Measurements from ENCODE around the gene STX16.

Gene STX16

GRCh38 chr20:58697867-58698703, 47.0 kb downstream of the STX16 start:
- H3K27ac ChIP-seq (ENCODE audit: low read depth, low read length), result no peak overlapping the region
- H3K4me1 ChIP-seq (ENCODE audit: insufficient read depth, low read length), result peaks cover 15% of the 10 kb centered on the region
- H3K27me3 ChIP-seq (ENCODE audit: control insufficient read depth in 1 of 2, insufficient read depth in 2 of 2, low read length in 2 of 2), result no peaks in the 10 kb centered on the region
- H3K4me3 ChIP-seq (ENCODE audit: low read depth in 1 of 2, low read length in 2 of 2), result no peak overlapping the region
- H3K9me3 ChIP-seq (ENCODE audit: low read length), result no peaks in the 10 kb centered on the region
- H3K36me3 ChIP-seq (ENCODE audit: insufficient read depth, low read length), result peaks cover 53% of the 10 kb centered on the region
- H3K9ac ChIP-seq (ENCODE audit: low read length), result no peak overlapping the region

GRCh38 chr20:58698741-58699622, 47.9 kb downstream of the STX16 start:
- Histone ChIP-seq H3K9me3 (ENCODE audit: low read length) (no peaks in the 10 kb centered on the region), H3K27me3 (ENCODE audit: control insufficient read depth in 1 of 2, insufficient read depth in 2 of 2, low read length in 2 of 2) (no peaks in the 10 kb centered on the region), H3K27ac (ENCODE audit: low read depth, low read length) (no peak overlapping the region), H3K36me3 (ENCODE audit: insufficient read depth, low read length) (peaks cover 62% of the 10 kb centered on the region), H3K9ac (ENCODE audit: low read length) (no peak overlapping the region), H3K4me3 (ENCODE audit: low read depth in 1 of 2, low read length in 2 of 2) (no peak overlapping the region), H3K4me1 (ENCODE audit: insufficient read depth, low read length) (peaks cover 7% of the 10 kb centered on the region)

- no peaks in the 10 kb centered on the region for H3K9me3 ChIP-seq (ENCODE audit: low read length)
- no peaks in the 10 kb centered on the region for H3K27me3 ChIP-seq (ENCODE audit: control insufficient read depth in 1 of 2, insufficient read depth in 2 of 2, low read length in 2 of 2)
- H3K9ac ChIP-seq (ENCODE audit: low read length), result no peak overlapping the region
- H3K36me3 ChIP-seq (ENCODE audit: insufficient read depth, low read length), result peaks cover 67% of the 10 kb centered on the region
- H3K4me1 ChIP-seq (ENCODE audit: insufficient read depth, low read length), result peaks cover 3% of the 10 kb centered on the region
- no peak overlapping the region for H3K27ac ChIP-seq (ENCODE audit: low read depth, low read length)
- no peak overlapping the region for H3K4me3 ChIP-seq (ENCODE audit: low read depth in 1 of 2, low read length in 2 of 2)
Measured at GRCh38 chr20:58699623-58700107, 48.6 kb downstream of the STX16 start.

GRCh38 chr20:58700121-58700821, 49.2 kb downstream of the STX16 start:
- no peaks in the 10 kb centered on the region for H3K9me3 ChIP-seq (ENCODE audit: low read length)
- no peak overlapping the region for H3K4me3 ChIP-seq (ENCODE audit: low read depth in 1 of 2, low read length in 2 of 2)
- H3K9ac ChIP-seq (ENCODE audit: low read length), result no peak overlapping the region
- H3K4me1 ChIP-seq (ENCODE audit: insufficient read depth, low read length), result no peaks in the 10 kb centered on the region
- H3K27ac ChIP-seq (ENCODE audit: low read depth, low read length), result no peak overlapping the region
- no peaks in the 10 kb centered on the region for H3K27me3 ChIP-seq (ENCODE audit: control insufficient read depth in 1 of 2, insufficient read depth in 2 of 2, low read length in 2 of 2)
- H3K36me3 ChIP-seq (ENCODE audit: insufficient read depth, low read length), result peaks cover 70% of the 10 kb centered on the region

- H3K27ac ChIP-seq (ENCODE audit: low read depth, low read length), result no peak overlapping the region
- H3K36me3 ChIP-seq (ENCODE audit: insufficient read depth, low read length), result peaks cover 69% of the 10 kb centered on the region
- no peaks in the 10 kb centered on the region for H3K27me3 ChIP-seq (ENCODE audit: control insufficient read depth in 1 of 2, insufficient read depth in 2 of 2, low read length in 2 of 2)
- H3K9ac ChIP-seq (ENCODE audit: low read length), result no peak overlapping the region
- no peaks in the 10 kb centered on the region for H3K4me1 ChIP-seq (ENCODE audit: insufficient read depth, low read length)
- H3K9me3 ChIP-seq (ENCODE audit: low read length), result no peaks in the 10 kb centered on the region
- H3K4me3 ChIP-seq (ENCODE audit: low read depth in 1 of 2, low read length in 2 of 2), result no peak overlapping the region
Measured at GRCh38 chr20:58700823-58701222, 49.7 kb downstream of the STX16 start.

- H3K9me3 ChIP-seq (ENCODE audit: low read length), result no peaks in the 10 kb centered on the region
- peaks cover 61% of the 10 kb centered on the region for H3K36me3 ChIP-seq (ENCODE audit: insufficient read depth, low read length)
- H3K9ac ChIP-seq (ENCODE audit: low read length), result no peak overlapping the region
- H3K27me3 ChIP-seq (ENCODE audit: control insufficient read depth in 1 of 2, insufficient read depth in 2 of 2, low read length in 2 of 2), result no peaks in the 10 kb centered on the region
- no peak overlapping the region for H3K27ac ChIP-seq (ENCODE audit: low read depth, low read length)
- no peaks in the 10 kb centered on the region for H3K4me1 ChIP-seq (ENCODE audit: insufficient read depth, low read length)
- no peak overlapping the region for H3K4me3 ChIP-seq (ENCODE audit: low read depth in 1 of 2, low read length in 2 of 2)
Measured at GRCh38 chr20:58701431-58702160, 50.5 kb downstream of the STX16 start.

GRCh38 chr20:58702161-58702510, 51.1 kb downstream of the STX16 start:
- peaks cover 56% of the 10 kb centered on the region for H3K36me3 ChIP-seq (ENCODE audit: insufficient read depth, low read length)
- no peak overlapping the region for H3K4me3 ChIP-seq (ENCODE audit: low read depth in 1 of 2, low read length in 2 of 2)
- H3K27ac ChIP-seq (ENCODE audit: low read depth, low read length), result no peak overlapping the region
- no peak overlapping the region for H3K9ac ChIP-seq (ENCODE audit: low read length)
- no peaks in the 10 kb centered on the region for H3K4me1 ChIP-seq (ENCODE audit: insufficient read depth, low read length)
- no peaks in the 10 kb centered on the region for H3K9me3 ChIP-seq (ENCODE audit: low read length)
- H3K27me3 ChIP-seq (ENCODE audit: control insufficient read depth in 1 of 2, insufficient read depth in 2 of 2, low read length in 2 of 2), result no peaks in the 10 kb centered on the region

- Histone ChIP-seq H3K36me3 (ENCODE audit: insufficient read depth, low read length) (peaks cover 48% of the 10 kb centered on the region), H3K9me3 (ENCODE audit: low read length) (no peaks in the 10 kb centered on the region), H3K27ac (ENCODE audit: low read depth, low read length) (no peak overlapping the region), H3K9ac (ENCODE audit: low read length) (no peak overlapping the region), H3K27me3 (ENCODE audit: control insufficient read depth in 1 of 2, insufficient read depth in 2 of 2, low read length in 2 of 2) (no peaks in the 10 kb centered on the region), H3K4me3 (ENCODE audit: low read depth in 1 of 2, low read length in 2 of 2) (no peak overlapping the region), H3K4me1 (ENCODE audit: insufficient read depth, low read length) (no peaks in the 10 kb centered on the region)
Measured at GRCh38 chr20:58702859-58703648, 52.0 kb downstream of the STX16 start.

GRCh38 chr20:58703765-58704371, 52.8 kb downstream of the STX16 start:
- peaks cover 46% of the 10 kb centered on the region for H3K36me3 ChIP-seq (ENCODE audit: insufficient read depth, low read length)
- H3K4me3 ChIP-seq (ENCODE audit: low read depth in 1 of 2, low read length in 2 of 2), result no peak overlapping the region
- H3K9ac ChIP-seq (ENCODE audit: low read length), result no peak overlapping the region
- H3K27me3 ChIP-seq (ENCODE audit: control insufficient read depth in 1 of 2, insufficient read depth in 2 of 2, low read length in 2 of 2), result no peaks in the 10 kb centered on the region
- H3K27ac ChIP-seq (ENCODE audit: low read depth, low read length), result no peak overlapping the region
- H3K4me1 ChIP-seq (ENCODE audit: insufficient read depth, low read length), result no peaks in the 10 kb centered on the region
- H3K9me3 ChIP-seq (ENCODE audit: low read length), result no peaks in the 10 kb centered on the region
